Measurements from ENCODE around the gene PDGFC. TPM values are rescaled to one million over a fixed set of nuclear protein-coding genes. Genes with fewer than 3 reads are reported as not detected.

The PDGFC gene
- total RNA-seq, 1 experiment from 2014 or later = 5.3 TPM

DNA sequence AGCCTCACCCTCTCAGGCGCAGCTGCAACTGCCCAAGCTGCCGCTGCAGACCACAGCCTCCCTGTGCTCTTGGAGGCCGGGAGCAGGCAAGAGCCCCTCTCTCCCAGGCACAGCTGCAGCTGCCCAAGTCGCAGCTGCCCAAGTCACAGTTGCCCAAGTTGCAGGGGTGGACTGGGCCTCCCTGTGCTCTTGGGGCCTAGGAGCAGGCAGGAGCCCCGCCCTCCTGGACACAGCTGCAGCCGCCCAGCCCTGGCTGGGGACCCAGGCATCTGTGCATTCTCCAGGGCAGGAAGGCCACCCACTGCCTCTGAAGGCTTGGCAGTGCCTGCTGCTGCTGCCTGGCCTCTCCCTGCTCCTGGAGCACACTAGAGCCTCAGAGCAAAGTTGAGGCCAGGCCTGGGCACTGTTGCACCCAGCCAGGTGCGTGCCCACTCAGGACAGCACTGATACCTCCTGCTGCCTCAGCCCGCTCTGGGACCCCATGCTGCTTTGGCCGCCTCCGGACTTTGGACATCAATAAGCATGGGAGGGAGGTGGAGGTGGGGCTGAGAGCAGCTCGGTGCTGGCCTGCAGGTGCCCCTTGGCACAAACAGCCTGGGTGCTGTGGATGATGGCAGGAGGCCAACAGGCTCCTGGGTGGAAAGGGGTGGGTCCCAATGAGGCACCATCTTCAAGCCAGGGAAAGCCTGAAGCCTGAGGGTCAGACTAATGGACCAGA lies 247.5 kb downstream of the PDGFC start (continued):
- TF ChIP-seq TCF7 (CRISPR knock-in tag; IDR thresholded peaks at IDR 0.05; ENCODE audit: low read depth) (no peak), ZNF396 (CRISPR knock-in tag; IDR thresholded peaks at IDR 0.05; ENCODE audit: borderline replicate concordance) (no peak), SOX15 (CRISPR knock-in tag; IDR thresholded peaks at IDR 0.05) (no peak), JUN (CRISPR knock-in tag; IDR thresholded peaks at IDR 0.05) (no peak), NFE2L1 (CRISPR knock-in tag; IDR thresholded peaks at IDR 0.05) (no peak), ZNF232 (CRISPR knock-in tag; IDR thresholded peaks at IDR 0.05) (no peak)
- TF ChIP-seq, protein P1, sequence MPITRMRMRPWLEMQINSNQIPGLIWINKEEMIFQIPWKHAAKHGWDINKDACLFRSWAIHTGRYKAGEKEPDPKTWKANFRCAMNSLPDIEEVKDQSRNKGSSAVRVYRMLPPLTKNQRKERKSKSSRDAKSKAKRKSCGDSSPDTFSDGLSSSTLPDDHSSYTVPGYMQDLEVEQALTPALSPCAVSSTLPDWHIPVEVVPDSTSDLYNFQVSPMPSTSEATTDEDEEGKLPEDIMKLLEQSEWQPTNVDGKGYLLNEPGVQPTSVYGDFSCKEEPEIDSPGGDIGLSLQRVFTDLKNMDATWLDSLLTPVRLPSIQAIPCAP (CRISPR knock-in tag; IDR thresholded peaks at IDR 0.05) = no peak
- TF ChIP-seq, protein P2, sequence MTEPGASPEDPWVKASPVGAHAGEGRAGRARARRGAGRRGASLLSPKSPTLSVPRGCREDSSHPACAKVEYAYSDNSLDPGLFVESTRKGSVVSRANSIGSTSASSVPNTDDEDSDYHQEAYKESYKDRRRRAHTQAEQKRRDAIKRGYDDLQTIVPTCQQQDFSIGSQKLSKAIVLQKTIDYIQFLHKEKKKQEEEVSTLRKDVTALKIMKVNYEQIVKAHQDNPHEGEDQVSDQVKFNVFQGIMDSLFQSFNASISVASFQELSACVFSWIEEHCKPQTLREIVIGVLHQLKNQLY (CRISPR knock-in tag; IDR thresholded peaks at IDR 0.05) = no peak

DNA sequence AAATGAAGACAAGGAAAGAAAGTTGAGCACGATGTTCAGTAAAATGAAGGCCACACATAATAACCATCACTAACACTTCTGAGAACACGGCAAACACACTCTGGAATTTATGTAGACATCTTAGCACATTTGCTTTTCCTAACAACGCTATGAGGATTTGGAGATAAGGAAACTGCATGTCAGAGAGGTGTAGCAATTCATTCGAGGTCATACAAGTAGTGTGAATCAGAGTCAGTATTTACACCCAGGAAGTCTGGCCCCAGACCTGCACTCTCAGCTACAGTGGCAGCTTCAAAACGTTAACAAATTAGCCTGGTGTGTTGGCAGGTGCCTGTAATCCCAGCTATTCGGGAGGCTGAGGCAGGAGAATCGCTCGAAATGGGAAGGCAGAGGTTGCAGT lies 253.4 kb downstream of the PDGFC start:
- peaks cover under 1% of the 10 kb centered on the region; the same call in 1 of the 2 replicates for H3K36me3 Mint-ChIP-seq
- ChIA-PET POLR2A (no interaction called here), CTCF (no interaction called here)
- no peak overlapping the region for H3K27ac Mint-ChIP-seq
- ATAC-seq (no peak), DNase-seq (ENCODE audit: low spot score) (no peak)
- TF ChIP-seq ZNF263 (CRISPR knock-in tag; IDR thresholded peaks at IDR 0.05; ENCODE audit: low read depth) (no peak), GRHL2 (CRISPR knock-in tag; IDR thresholded peaks at IDR 0.05; ENCODE audit: insufficient replicate concordance, severe bottlenecking) (no peak), CREM (CRISPR knock-in tag; IDR thresholded peaks at IDR 0.05) (no peak), ZNF317 (CRISPR knock-in tag; IDR thresholded peaks at IDR 0.05; ENCODE audit: borderline replicate concordance, low read depth) (no peak), STAT6 (CRISPR knock-in tag; conservative IDR thresholded peaks at IDR 0.05; ENCODE audit: low read depth) (no peak), ZNF416 (CRISPR knock-in tag; IDR thresholded peaks at IDR 0.05) (no peak), JUN (CRISPR knock-in tag; IDR thresholded peaks at IDR 0.05) (no peak), TP53 (CRISPR knock-in tag; IDR thresholded peaks at IDR 0.05) (no peak)
- peaks cover under 1% of the 10 kb centered on the region; the same call in 1 of the 2 replicates for H3K9me3 Mint-ChIP-seq
- no peaks in the 10 kb centered on the region for H3K4me1 Mint-ChIP-seq
- H3K27me3 Mint-ChIP-seq (ENCODE audit: low read depth) = no peaks in the 10 kb centered on the region
- H3K4me3 Mint-ChIP-seq = no peak overlapping the region

DNA sequence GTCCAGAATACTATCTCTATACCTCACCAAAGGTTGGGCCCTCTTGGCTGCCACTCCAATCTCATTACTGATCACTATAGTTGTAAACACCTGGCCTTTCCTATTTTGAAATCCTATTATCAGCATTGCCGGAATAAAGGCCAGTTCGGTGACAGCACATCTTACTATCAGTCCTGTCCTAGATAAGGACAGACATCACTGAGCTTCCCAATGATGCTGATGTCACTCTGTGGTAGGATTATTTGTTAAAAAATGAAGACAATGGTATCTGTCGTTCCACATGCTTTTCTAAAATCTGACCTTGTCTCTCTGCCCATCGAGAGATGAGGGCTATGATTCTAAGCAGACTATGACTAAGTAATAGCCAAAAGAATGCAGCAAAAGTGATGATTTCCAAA lies 260.4 kb downstream of the PDGFC start:
- H3K9me3 Mint-ChIP-seq = no peaks in the 10 kb centered on the region
- no peaks in the 10 kb centered on the region for H3K27me3 Mint-ChIP-seq (ENCODE audit: low read depth)
- ATAC-seq (no peak), DNase-seq (ENCODE audit: low spot score) (no peak)
- ChIA-PET CTCF (no interaction called here), POLR2A (no interaction called here)
- no peaks in the 10 kb centered on the region for H3K4me1 Mint-ChIP-seq
- no peak overlapping the region for H3K27ac Mint-ChIP-seq
- TF ChIP-seq, protein P3, sequence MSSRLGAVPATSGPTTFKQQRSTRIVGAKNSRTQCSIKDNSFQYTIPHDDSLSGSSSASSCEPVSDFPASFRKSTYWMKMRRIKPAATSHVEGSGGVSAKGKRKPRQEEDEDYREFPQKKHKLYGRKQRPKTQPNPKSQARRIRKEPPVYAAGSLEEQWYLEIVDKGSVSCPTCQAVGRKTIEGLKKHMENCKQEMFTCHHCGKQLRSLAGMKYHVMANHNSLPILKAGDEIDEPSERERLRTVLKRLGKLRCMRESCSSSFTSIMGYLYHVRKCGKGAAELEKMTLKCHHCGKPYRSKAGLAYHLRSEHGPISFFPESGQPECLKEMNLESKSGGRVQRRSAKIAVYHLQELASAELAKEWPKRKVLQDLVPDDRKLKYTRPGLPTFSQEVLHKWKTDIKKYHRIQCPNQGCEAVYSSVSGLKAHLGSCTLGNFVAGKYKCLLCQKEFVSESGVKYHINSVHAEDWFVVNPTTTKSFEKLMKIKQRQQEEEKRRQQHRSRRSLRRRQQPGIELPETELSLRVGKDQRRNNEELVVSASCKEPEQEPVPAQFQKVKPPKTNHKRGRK (CRISPR knock-in tag; IDR thresholded peaks at IDR 0.05; ENCODE audit: borderline replicate concordance) = no peak
- no peaks in the 10 kb centered on the region for H3K36me3 Mint-ChIP-seq
- no peak overlapping the region for H3K4me3 Mint-ChIP-seq

Other genes with a start within 250 kb of the PDGFC start
- 0.31 to 1.3 TPM (median 0.71 TPM) in 3 replicates for gene GLRB, start 104.4 kb upstream of the PDGFC start, total RNA-seq (2021)
- not detected in 3 replicates for gene GRIA2, start 248.9 kb upstream of the PDGFC start, total RNA-seq (2021)

Measured in WTC11 (cell line).